HepG2 (cell line): ENCODE data around the gene TTC31. TPM values are rescaled to one million over a fixed set of nuclear protein-coding genes. Genes with fewer than 3 reads are reported as not detected.
A peak's percentile ranks its signal among the peaks of the same experiment; 100 is the strongest.

Source experiments
- DR1 ChIP-seq: sonication (generic); formaldehyde crosslinking; IDR thresholded peaks from 2 replicates; pipeline ENCODE4 v1.8.0; 2021; ENCODE audit warnings: mild to moderate bottlenecking, missing genetic modification reagents, inconsistent platforms
- HNF4G ChIP-seq, 2 experiments: sonication (generic) in 1 of 2; formaldehyde crosslinking in 1 of 2; IDR thresholded peaks; 2 replicates each; pipeline versions ENCODE4 v1.4.0 to v1.6.1; 2011 to 2020; ENCODE audit warnings: borderline replicate concordance in 2 of 2, low read depth in 2 of 2, mild to moderate bottlenecking in 2 of 2, low read length in 1 of 2, missing genetic modification reagents in 1 of 2, moderate library complexity in 1 of 2
- MTA1 ChIP-seq: sonication (generic); formaldehyde crosslinking; IDR thresholded peaks from 2 replicates; pipeline ENCODE4 v1.4.0; 2020; ENCODE audit warnings: missing genetic modification reagents, mild to moderate bottlenecking, borderline replicate concordance
- MXD4 ChIP-seq: IDR thresholded peaks from 2 replicates; pipeline ENCODE4 v1.6.1; 2016; ENCODE audit warnings: mild to moderate bottlenecking, missing biosample characterization, missing genetic modification reagents
- NRL ChIP-seq: sonication (generic); formaldehyde crosslinking; IDR thresholded peaks from 2 replicates; pipeline ENCODE4 v1.5.0; 2020; ENCODE audit warnings: missing genetic modification reagents, mild to moderate bottlenecking, moderate library complexity, borderline replicate concordance
- RBM39 ChIP-seq: fragments of 200-400 bp; formaldehyde crosslinking; IDR thresholded peaks from one replicate; pipeline ENCODE4 v1.6.1; 2018; ENCODE audit warnings: antibody characterized with exemption, mild to moderate bottlenecking, low read depth, low read length; ENCODE audit not compliant: poor library complexity, severe bottlenecking
- SRSF4 ChIP-seq: fragments of 200-400 bp; formaldehyde crosslinking; IDR thresholded peaks from one replicate; pipeline ENCODE4 v1.6.1; 2018; ENCODE audit warnings: mild to moderate bottlenecking, low read depth, low read length, moderate library complexity; ENCODE audit not compliant: poor library complexity, severe bottlenecking
- TEAD3 ChIP-seq: optimal IDR thresholded peaks from 2 replicates; pipeline ENCODE3; 2016; ENCODE audit warnings: borderline replicate concordance
- U2AF1 ChIP-seq: fragments of 200-400 bp; formaldehyde crosslinking; optimal IDR thresholded peaks from 2 replicates; pipeline ENCODE3; 2017; ENCODE audit warnings: mild to moderate bottlenecking, low read depth, low read length
- ZBTB34 ChIP-seq: sonication (generic); formaldehyde crosslinking; IDR thresholded peaks from 2 replicates; pipeline ENCODE4 v1.8.0; 2022; ENCODE audit warnings: mild to moderate bottlenecking, missing genetic modification reagents
- ZC3H4 ChIP-seq: sonication (generic); formaldehyde crosslinking; IDR thresholded peaks from 2 replicates; pipeline ENCODE4 v1.4.0; 2020; ENCODE audit warnings: missing genetic modification reagents, borderline replicate concordance
- ZGPAT ChIP-seq: IDR thresholded peaks from 2 replicates; pipeline ENCODE4 v1.6.1; 2016; ENCODE audit warnings: mild to moderate bottlenecking
- ZNF484 ChIP-seq: sonication (generic); formaldehyde crosslinking; IDR thresholded peaks from 2 replicates; pipeline ENCODE4 v1.5.1; 2020; ENCODE audit warnings: mild to moderate bottlenecking, low read depth, missing genetic modification reagents, borderline replicate concordance
- ZNF83 ChIP-seq: sonication (generic); formaldehyde crosslinking; IDR thresholded peaks from 2 replicates; pipeline ENCODE4 v1.4.0; 2020; ENCODE audit warnings: missing genetic modification reagents, mild to moderate bottlenecking, borderline replicate concordance
- ZNF878 ChIP-seq: sonication (generic); formaldehyde crosslinking; IDR thresholded peaks from 2 replicates; pipeline ENCODE4 v1.8.1; 2023; ENCODE audit warnings: mild to moderate bottlenecking, missing genetic modification reagents, moderate library complexity
- ZNF879 ChIP-seq: sonication (generic); formaldehyde crosslinking; IDR thresholded peaks from 2 replicates; pipeline ENCODE4 v1.8.1; 2023; ENCODE audit warnings: missing genetic modification reagents
- ZXDC ChIP-seq: sonication (generic); formaldehyde crosslinking; IDR thresholded peaks from 2 replicates; pipeline ENCODE4 v1.5.0; 2020; ENCODE audit warnings: mild to moderate bottlenecking, missing genetic modification reagents
- polyA plus RNA-seq, 8 experiments: library from polyadenylated mRNA; depleted of rRNA in 3 of 8; stranded (reverse) in 7 of 8; unstranded in 1 of 8; fragments of >200 nt; fragmentation: Illumina TruSeq in 4 of 8; extraction: Trizol in 4 of 8; gene quantifications; 2 replicates each; pipeline versions ENCODE4 v1.2.1 to v1.2.3, GENCODE V29; 2011 to 2016; ENCODE audit warnings: low read depth in 4 of 8, missing spikeins in 1 of 8, mixed read lengths in 1 of 8; ENCODE audit not compliant: insufficient read depth in 1 of 8
- total RNA-seq, 5 experiments: library from RNA; depleted of rRNA; stranded (reverse); fragments of >200 nt; fragmentation: Illumina TruSeq; extraction: Trizol; gene quantifications; 2 replicates each; pipeline ENCODE4 v1.2.3, GENCODE V29; 2016; ENCODE audit warnings: low read depth in 1 of 5
- TF ChIP-seq, protein P1 (sequence below): sonication (generic); formaldehyde crosslinking; IDR thresholded peaks from 2 replicates; pipeline ENCODE4 v1.9.0; 2022; ENCODE audit warnings: missing genetic modification reagents, mild to moderate bottlenecking, borderline replicate concordance

TTC31 gene
- total and polyA plus RNA-seq, 2 of the 13 experiments (the other 11 are each of a cell fraction or from before 2014, with no cell fraction given), result 28.3 to 39.5 TPM

DNA sequence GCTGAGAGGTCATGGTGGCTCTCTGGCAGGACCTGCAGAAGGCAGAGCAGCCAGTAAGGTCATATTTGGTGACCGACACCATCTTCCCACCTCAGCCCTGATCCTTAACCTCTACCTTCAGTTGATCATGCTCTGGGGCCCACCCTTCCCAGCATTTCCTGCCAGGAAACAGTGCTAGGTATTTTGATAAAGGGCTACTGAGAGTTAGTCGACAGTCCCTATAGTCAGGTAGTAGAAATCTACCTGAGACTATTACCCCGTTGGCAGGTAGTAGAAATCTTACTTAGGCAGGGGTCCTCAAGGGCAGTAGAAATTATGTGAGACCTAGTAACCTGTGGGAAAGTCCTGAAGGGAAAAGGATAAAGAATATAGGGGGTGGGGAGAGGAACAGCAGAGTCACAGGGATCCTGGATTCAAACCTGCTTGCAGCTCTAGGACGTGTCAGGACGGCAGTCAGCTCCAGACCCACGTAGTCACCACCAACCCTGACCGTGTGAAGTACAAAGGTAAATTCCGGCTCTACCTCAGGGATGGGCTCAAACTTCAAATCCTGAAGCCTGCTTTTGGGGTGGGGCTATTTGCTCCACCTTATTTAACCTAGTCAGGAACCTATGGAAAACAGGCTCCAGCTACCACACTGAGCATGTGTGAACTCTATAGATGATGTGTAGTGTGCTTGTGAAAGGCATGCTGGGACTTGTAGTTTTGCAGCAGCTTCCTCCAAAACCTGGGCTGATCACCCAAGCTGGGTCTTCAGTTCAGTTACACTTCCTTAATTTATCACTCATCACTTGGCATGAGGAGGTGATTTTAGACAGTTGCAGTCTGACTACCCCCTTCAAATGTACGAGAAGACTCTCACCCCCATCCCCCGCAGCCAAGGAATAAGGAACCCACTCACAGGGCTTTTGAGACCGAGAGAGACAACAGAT lies 43.1 kb downstream of the TTC31 start, which contains the start of gene DQX1 (continued):
- TF ChIP-seq ZNF878, result peak; percentile 52; the same call in 1 of the 2 replicates
- peak; percentile 45; the same call in 1 of the 2 replicates for TF ChIP-seq ZC3H4
- TF ChIP-seq, protein P1, sequence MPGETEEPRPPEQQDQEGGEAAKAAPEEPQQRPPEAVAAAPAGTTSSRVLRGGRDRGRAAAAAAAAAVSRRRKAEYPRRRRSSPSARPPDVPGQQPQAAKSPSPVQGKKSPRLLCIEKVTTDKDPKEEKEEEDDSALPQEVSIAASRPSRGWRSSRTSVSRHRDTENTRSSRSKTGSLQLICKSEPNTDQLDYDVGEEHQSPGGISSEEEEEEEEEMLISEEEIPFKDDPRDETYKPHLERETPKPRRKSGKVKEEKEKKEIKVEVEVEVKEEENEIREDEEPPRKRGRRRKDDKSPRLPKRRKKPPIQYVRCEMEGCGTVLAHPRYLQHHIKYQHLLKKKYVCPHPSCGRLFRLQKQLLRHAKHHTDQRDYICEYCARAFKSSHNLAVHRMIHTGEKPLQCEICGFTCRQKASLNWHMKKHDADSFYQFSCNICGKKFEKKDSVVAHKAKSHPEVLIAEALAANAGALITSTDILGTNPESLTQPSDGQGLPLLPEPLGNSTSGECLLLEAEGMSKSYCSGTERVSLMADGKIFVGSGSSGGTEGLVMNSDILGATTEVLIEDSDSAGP (CRISPR knock-in tag), result no peak; the same call in 1 of the 2 replicates
- no peak for TF ChIP-seq ZNF879 (CRISPR knock-in tag)
- no peak for TF ChIP-seq MTA1 (CRISPR knock-in tag)
- no peak for TF ChIP-seq ZNF484
- TF ChIP-seq NRL (CRISPR knock-in tag), result 0 out of 2 replicates have a peak, but pooled peaks have one; percentile 40
- peak; percentile 60; the same call in 1 of the 2 replicates for TF ChIP-seq ZGPAT (CRISPR knock-in tag)
- peak; percentile 68 for TF ChIP-seq MXD4 (CRISPR knock-in tag)
- no peak for TF ChIP-seq ZBTB34 (CRISPR knock-in tag)
- no peak for TF ChIP-seq SRSF4
- TF ChIP-seq RBM39, result no peak
- peak; percentile 97 for TF ChIP-seq TEAD3 (CRISPR knock-in tag)
- TF ChIP-seq HNF4G (IDR thresholded peaks at IDR 0.05; ENCODE audit: borderline replicate concordance, low read depth, low read length), result peak; percentile 96
- TF ChIP-seq HNF4G (CRISPR knock-in tag; IDR thresholded peaks at IDR 0.05; ENCODE audit: borderline replicate concordance, low read depth), result peak; percentile 80; the same call in 1 of the 2 replicates
- TF ChIP-seq ZXDC (CRISPR knock-in tag), result no peak
- no peak for TF ChIP-seq ZNF83 (CRISPR knock-in tag)
- TF ChIP-seq U2AF1, result no peak
- TF ChIP-seq DR1 (CRISPR knock-in tag), result peak; percentile 37; the same call in 1 of the 2 replicates
